Measurements from ENCODE around the gene HOXD3.
A peak's percentile ranks its signal among the peaks of the same experiment; 100 is the strongest.

Gene HOXD3

GRCh38 chr2:176121190-176122051 is 35.7 kb upstream of the HOXD3 start:
- DNase-seq: no peak

- DNase-seq: no peak
Measured at GRCh38 chr2:176122052-176122682, 34.9 kb upstream of the HOXD3 start.

DNA sequence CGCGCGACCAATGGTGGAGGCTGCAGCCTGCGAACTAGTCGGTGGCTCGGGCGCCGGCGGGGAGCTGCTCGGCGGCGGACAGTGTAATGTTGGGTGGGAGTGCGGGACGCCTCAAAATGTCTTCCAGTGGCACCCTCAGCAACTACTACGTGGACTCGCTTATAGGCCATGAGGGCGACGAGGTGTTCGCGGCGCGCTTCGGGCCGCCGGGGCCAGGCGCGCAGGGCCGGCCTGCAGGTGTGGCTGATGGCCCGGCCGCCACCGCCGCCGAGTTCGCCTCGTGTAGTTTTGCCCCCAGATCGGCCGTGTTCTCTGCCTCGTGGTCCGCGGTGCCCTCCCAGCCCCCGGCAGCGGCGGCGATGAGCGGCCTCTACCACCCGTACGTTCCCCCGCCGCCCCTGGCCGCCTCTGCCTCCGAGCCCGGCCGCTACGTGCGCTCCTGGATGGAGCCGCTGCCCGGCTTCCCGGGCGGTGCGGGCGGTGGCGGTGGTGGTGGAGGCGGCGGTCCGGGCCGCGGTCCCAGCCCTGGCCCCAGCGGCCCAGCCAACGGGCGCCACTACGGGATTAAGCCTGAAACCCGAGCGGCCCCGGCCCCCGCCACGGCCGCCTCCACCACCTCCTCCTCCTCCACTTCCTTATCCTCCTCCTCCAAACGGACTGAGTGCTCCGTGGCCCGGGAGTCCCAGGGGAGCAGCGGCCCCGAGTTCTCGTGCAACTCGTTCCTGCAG is 34.3 kb upstream of the HOXD3 start, which contains the start of gene HOXD9:
Gene HOXD9, plus strand, starts transcription at position 37 of the 728 bp plus-strand sequence. Its CDS starts 50 bp downstream, at position 87.
- peak; percentile 84 for DNase-seq

DNA sequence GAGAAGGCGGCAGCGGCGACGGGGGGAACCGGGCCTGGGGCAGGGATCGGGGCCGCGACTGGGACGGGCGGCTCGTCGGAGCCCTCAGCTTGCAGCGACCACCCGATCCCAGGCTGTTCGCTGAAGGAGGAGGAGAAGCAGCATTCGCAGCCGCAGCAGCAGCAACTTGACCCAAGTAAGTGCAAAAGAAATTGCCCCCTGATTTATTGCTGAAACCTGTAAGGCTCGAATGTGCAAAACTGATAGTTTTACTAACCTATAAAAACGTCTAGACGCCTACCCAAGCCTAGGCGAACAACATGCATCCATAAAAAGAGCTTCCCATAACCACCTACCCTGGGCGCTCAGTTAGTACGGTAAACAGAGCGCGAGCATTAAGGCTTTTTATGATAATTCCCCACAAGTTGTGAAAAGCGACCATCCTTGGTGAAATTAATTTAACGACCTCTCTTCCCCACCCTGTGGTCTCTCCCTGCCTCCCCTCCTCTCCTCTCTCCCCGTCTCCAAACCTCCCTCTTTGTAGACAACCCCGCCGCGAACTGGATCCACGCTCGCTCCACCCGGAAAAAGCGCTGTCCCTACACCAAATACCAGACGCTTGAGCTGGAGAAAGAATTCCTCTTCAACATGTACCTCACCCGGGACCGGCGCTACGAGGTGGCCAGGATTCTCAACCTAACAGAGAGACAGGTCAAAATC is 33.5 kb upstream of the HOXD3 start:
- DNase-seq: no peak

DNA sequence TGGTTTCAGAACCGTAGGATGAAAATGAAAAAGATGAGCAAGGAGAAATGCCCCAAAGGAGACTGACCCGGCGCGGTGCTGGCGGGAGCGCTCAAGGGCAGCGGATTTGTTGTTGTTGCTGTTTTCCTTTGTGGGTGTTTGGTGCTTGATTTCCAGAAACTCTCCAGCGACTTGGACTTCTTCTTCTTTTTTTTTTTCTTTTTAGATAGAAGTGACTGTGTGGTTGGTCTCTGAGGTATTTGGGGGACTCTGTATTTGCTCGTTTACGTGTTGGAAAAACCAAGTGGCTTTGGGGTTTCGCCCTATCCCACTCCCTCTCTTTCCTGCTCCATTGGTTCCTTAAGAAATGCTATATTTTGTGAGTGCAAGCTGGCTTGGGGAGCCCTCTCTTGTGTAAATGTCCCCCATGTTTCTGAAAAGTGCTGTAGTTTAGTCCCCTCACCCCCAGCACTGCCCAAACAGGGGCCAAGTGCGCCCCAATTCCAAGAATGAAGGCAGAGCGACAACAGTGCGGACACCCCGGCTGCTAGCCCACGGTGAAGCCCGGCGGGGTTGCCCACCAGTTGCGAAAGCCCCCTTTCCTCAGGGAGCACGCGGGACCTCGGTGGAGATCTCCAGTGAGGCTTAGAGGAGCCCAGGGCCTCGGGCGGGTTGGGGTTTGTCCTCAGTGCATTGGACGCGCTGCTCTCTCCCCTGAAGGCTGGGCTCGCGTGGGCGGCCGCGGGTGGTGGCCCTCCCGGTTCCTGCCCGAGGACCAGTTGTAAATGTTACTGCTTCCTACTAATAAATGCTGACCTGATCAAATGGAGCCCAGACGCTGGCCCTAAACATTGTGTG is 32.8 kb upstream of the HOXD3 start:
- DNase-seq: no peak

- no peak for DNase-seq
Measured at GRCh38 chr2:176124947-176125771, 31.9 kb upstream of the HOXD3 start.

- DNase-seq: no peak
Measured at GRCh38 chr2:176125772-176126054, 31.4 kb upstream of the HOXD3 start.

DNA sequence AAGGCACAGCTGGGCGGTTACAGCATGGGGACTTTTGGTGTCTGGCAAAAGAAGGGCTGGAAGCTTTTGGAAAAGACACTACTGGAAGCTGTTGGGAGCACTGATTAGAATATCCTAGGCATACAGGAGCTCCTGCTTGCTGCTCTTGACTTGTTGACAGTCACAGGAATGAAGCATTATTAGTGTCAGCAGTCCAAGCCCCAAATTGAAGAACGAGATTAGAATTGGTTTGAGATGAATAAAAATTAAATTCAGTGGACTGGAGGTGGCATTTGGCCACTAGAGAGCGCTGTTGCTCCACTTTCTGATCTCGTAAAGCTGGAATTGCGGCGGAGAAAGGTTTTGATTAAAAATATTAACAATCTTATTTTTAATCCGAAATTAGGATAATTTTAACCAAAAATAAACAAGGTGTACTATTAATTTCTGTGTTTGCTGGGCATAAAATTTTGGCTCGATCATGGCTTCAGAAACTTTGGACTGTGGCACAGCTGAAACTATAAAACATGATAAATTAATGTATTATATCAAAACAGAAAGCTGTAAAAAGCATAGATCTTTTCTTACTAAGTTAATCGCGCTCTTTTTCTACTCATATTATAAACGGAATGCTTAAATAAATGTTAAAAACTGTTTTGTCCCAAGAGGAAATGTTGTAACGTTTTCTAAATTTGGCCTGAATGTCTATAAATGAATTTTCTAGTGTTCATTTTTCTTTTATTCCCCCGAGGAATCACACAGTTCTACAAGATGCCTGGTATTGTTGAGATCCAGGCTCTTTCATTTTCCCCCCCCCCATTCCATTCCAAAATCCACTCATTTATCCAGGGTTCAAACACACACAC is 30.0 kb upstream of the HOXD3 start:
- peak; percentile 73 for DNase-seq

DNA sequence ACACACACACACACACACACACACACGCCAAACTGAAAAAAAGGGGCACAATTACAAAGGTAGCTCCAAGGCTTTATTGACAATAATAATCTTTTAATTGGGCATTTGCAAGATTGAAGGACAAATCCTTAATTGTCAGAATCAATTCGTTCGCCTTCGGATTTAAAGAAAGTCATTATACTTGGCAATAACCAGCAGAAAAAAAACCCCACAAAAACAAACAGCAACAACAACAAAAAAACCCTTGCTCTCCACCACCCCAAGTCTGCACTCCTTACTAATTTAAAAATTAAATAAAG is 29.4 kb upstream of the HOXD3 start:
- DNase-seq: no peak

GRCh38 chr2:176128172-176128981 is 28.7 kb upstream of the HOXD3 start:
- peak; percentile 65 for DNase-seq

GRCh38 chr2:176128982-176129796 is 27.9 kb upstream of the HOXD3 start, which contains the start of gene HOXD8:
HOXD8 (plus strand) TSS chr2:176129705; CDS start chr2:176130367, 662 bp downstream.
- peak; percentile 95 for DNase-seq

- DNase-seq: no peak
Measured at GRCh38 chr2:176129813-176130146, 27.3 kb upstream of the HOXD3 start.

- DNase-seq: peak; percentile 82
Measured at GRCh38 chr2:176130147-176130956, 26.8 kb upstream of the HOXD3 start.

GRCh38 chr2:176130957-176131847 is 25.9 kb upstream of the HOXD3 start:
- no peak for DNase-seq

GRCh38 chr2:176131848-176132158 is 25.3 kb upstream of the HOXD3 start:
- no peak for DNase-seq
